GM18867 (cell line): ENCODE measurements around the gene POMGNT1.
"Not testable (repeated sequence)": the region's sequence is repeated elsewhere in the genome, so short reads cannot be mapped to it uniquely, and the experiment has no call there.

Experiments
- ATAC-seq: cut with Tn5 transposase; IDR thresholded peaks from one replicate; pipeline ENCODE4 v1.9.1; 2021; ENCODE audit warnings: mild to moderate bottlenecking, moderate library complexity; ENCODE audit not compliant: unreplicated experiment

The POMGNT1 gene

GRCh38 chr1:46197964-46198811 is at the start of gene POMGNT1:
POMGNT1 (minus strand) TSS chr1:46198434; CDS start chr1:46197821, 613 bp downstream.
- ATAC-seq: peak; percentile 86

DNA sequence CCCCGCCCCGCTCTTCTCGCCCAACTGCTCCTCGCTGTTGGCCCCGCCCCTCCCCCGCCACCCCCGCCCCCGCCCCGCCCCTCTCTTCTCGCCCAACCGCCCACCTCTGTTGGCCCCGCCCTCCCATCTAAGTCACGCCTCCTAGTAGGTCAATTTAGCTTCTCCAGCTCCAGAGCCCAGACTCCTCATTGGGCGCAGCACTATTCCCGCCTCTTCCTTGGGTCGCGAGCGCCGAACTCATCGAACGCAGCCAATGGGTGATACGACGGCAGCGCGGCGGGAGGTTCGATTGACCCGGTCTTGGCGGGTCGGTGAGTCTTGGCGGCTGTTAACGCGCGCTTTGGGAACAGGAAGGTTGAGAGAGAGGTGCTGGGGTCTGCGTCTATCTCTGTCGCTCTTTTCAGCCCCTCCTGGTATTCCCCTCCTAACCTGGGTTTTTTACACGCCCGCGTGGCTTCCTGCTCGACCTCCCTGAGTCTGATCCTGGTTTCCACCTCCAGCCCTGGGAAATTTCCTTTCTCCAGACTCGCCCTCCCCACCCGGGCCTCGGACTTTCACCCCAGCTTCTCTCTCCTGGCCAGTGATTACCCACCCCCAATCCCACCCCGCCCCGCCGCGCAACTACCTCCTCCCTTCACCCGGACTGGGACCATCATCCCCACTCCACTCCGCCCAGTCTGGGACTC is 49.3 kb upstream of the POMGNT1 start, which contains the start of gene RAD54L:
Gene RAD54L (plus strand): TSS at position 328 of the 686 bp plus-strand sequence. CDS start 643 bp downstream, outside the sequence.
- ATAC-seq: peak; percentile 91

GRCh38 chr1:46246548-46247435 is 48.6 kb upstream of the POMGNT1 start:
- peak; percentile 58 for ATAC-seq

- ATAC-seq: not testable (repeated sequence)
These were observed 47.9 kb upstream of the POMGNT1 start for GRCh38 chr1:46246136-46246535.

GRCh38 chr1:46244656-46245371 is 46.6 kb upstream of the POMGNT1 start:
- ATAC-seq: no peak

GRCh38 chr1:46243831-46244230 is 45.6 kb upstream of the POMGNT1 start:
- not testable (repeated sequence) for ATAC-seq

GRCh38 chr1:46242918-46243317 is 44.7 kb upstream of the POMGNT1 start:
- ATAC-seq: no peak

DNA sequence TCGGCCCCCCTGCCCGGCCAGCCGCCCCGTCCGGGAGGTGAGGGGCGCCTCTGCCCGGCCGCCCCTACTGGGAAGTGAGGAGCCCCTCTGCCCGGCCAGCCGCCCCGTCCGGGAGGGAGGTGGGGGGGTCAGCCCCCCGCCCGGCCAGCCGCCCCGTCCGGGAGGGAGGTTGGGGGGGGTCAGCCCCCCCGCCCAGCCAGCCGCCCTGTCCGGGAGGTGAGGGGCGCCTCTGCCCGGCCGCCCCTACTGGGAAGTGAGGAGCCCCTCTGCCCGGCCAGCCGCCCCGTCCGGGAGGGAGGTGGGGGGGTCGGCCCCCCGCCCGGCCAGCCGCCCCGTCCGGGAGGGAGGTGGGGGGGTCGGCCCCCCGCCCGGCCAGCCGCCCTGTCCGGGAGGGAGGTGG is 43.5 kb upstream of the POMGNT1 start:
- ATAC-seq: not testable (repeated sequence)

- not testable (repeated sequence) for ATAC-seq
These were observed 40.6 kb upstream of the POMGNT1 start for GRCh38 chr1:46238865-46239264.

DNA sequence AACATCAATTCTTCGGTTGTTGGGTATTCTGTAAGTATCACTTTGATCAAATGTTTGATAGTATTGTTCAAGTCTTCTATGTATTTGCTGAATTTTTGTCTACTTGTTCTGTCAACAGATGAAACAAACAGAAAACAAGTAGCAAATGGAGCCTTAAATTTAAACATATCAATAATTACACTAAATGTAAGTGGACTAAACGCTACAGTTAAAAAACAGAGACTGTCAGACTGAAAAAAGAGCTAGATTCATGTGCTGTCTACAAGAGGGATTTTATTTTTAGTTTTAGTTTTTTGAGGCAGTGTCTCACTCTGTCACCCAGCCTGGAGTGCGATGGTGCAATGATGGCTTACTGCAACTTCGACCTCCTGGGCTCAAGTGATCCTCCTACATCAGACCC is 38.6 kb upstream of the POMGNT1 start:
- no peak for ATAC-seq

DNA sequence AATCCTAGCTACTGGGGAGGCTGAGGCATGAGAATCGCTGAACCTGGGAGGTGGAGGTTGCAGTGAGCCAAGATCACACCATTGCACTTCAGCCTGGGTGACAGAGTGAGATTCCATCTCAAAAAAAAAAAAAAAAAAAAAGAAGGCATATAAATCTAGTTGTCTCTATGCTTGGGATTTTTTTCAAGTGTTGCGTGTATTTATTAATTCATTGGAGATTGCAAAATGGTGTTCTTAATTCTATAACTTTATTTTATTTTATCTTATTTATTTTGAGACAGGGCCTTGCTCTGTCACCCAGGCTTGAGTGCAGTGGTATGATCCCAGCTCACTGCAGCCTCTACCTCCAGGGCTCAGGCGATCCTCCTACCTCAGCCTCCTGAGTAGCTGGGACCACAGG is 33.0 kb upstream of the POMGNT1 start:
- ATAC-seq: not testable (repeated sequence)

- ATAC-seq: no peak
These were observed 26.7 kb upstream of the POMGNT1 start for GRCh38 chr1:46224966-46225365.

DNA sequence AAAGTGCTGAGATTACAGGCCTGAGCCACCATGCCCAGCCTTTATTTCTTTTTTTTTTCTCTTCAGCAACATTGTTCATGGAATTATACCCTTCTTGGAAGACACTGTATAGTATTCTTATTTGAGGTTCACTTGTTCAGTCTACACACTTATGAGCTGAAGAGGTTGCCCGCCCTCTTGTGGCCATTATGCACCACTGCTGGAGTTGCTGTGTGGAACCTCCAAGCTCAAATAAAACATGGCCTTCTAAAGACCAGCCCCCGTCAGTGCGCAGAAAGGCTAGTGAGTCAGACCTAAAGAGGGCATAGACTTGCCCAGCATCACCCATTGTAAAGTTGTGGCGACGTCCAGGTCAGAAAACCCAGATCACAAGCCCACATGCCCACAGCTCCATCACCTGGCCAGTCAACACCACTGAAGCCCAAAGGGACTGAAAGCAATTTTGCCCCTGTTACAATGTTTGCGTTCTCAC is 25.3 kb upstream of the POMGNT1 start:
- peak; percentile 76 for ATAC-seq

DNA sequence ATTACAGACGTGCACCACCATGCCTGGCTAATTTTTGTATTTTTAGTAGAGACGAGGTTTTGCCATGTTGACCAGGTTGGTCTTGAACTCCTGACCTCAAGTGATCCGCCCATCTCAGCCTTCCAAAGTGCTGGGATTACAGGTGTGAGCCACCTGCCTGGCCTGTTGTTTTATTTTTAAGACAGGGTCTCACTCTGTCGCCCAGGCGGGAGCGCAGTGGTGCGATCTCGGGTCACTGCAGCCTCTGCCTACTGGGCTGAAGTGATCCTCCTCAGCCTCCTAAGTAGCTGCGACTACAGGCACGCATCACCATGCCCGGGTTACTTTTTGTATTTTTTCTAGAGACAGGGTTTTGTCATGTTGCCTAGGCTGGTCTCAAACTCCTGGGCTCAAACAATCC is 24.8 kb upstream of the POMGNT1 start:
- not testable (repeated sequence) for ATAC-seq

DNA sequence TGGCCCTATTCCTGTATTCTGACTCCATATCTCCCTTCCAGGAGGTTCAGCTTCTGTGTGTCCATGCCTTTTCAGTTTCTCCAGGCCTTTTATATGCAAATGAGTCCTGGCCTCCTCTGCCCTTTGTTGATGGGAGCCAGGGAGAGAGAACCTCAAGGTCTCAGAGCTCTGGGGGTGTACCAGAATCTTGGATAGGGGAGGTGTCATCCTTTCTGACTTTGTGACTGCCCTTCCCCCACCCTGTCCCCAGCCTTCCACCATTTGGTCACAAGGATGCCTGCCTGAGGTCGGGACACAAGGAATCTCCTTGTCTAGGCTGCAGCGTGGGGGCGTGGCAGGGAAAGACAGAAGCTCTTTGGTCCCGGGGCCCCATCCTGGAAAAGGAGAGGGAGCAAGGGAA is 23.5 kb upstream of the POMGNT1 start:
- no peak for ATAC-seq

GRCh38 chr1:46220808-46221207 is 22.6 kb upstream of the POMGNT1 start:
- ATAC-seq: no peak

GRCh38 chr1:46219551-46220520 is 21.6 kb upstream of the POMGNT1 start:
- no peak for ATAC-seq

GRCh38 chr1:46218443-46218842 is 20.2 kb upstream of the POMGNT1 start:
- no peak for ATAC-seq

DNA sequence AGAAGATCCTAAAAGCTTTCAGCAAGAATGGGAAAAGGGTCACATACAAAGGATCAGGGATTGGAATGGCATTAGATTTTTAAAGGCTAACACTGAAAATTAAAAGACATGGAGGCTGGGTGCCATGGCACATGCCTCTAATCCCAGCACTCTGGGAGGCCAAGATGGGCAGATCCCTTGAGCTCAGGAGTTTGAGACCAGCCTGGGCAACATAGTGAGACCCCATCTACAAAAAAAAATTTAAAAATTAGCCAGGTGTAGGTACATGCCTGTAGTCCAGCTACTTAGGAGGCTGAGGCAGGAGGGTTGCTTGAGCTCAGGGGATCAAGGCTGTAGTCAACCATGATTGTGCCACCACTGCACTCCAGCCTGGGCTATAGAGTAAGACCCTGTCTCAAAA is 17.3 kb upstream of the POMGNT1 start:
- ATAC-seq: no peak
